ENCODE measurements around the gene TAOK3.
"Not testable (repeated sequence)": the region's sequence is repeated elsewhere in the genome, so short reads cannot be mapped to it uniquely, and the experiment has no call there.

The TAOK3 gene

DNA sequence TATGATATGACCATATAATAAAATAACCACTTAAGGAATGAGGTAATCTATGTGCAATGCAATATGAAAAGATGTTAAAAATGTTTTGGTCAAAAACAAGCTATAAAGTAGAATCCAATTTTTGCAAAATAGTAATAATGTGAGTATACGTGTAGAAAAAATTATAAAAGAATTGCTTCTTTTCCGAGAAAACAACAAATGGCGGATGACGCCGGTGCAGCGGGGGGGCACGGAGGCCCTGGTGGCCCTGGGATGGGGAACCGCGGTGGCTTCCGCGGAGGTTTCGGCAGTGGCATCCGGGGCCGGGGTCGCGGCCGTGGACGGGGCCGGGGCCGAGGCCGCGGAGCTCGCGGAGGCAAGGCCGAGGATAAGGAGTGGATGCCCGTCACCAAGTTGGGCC, 126.8 kb downstream of the TAOK3 start:
- not testable (repeated sequence) for H3K4me1 Mint-ChIP-seq, H3K27ac Mint-ChIP-seq, H3K27me3 Mint-ChIP-seq, H3K9me3 Mint-ChIP-seq, H3K36me3 Mint-ChIP-seq, H3K4me3 Mint-ChIP-seq

DNA sequence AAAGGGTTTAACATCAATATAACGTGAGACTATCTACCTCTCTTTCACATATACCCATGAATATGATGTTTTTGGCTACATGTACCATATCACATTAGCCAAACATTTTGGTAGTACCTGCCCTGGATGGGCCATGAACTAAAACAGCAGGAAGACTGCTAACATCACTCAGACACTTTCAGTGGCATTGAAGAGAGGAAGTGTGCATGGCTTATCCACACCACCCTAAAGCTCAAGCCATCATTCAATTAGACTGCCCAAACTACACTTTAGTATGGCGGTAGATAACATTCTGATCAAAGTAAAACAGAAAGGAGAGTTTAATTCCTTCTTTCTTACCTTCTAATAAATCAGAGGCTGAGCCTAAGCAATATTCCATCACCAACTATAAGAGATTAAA, 133.8 kb downstream of the TAOK3 start:
- Mint-ChIP-seq H3K27me3 (no peaks in the 10 kb centered on the region), H3K9me3 (no peaks in the 10 kb centered on the region), H3K27ac (no peak overlapping the region), H3K4me3 (no peak overlapping the region), H3K4me1 (peaks cover 3% of the 10 kb centered on the region), H3K36me3 (peaks cover 18% of the 10 kb centered on the region)

DNA sequence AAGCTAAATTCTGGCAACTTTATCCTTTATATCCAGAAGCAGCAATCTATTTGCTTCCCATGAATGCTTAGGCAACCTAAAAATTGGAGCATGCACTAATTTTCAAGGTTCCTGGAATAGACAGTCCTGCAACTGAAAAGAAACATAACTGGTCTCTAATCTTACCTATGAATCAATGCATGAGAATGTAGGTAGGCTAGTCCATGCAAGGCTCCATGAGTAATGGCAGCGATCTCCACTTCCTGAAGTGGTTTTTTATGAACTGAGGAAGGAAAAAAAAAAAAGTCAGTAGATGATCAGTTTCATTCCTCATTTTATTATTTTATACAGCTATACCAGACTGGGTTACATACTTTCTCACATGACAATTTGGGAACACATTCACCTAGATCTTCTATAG, 134.8 kb downstream of the TAOK3 start:
- peaks cover 20% of the 10 kb centered on the region for H3K36me3 Mint-ChIP-seq
- H3K27ac Mint-ChIP-seq, result peak overlapping the region; percentile 41
- no peaks in the 10 kb centered on the region for H3K27me3 Mint-ChIP-seq

DNA sequence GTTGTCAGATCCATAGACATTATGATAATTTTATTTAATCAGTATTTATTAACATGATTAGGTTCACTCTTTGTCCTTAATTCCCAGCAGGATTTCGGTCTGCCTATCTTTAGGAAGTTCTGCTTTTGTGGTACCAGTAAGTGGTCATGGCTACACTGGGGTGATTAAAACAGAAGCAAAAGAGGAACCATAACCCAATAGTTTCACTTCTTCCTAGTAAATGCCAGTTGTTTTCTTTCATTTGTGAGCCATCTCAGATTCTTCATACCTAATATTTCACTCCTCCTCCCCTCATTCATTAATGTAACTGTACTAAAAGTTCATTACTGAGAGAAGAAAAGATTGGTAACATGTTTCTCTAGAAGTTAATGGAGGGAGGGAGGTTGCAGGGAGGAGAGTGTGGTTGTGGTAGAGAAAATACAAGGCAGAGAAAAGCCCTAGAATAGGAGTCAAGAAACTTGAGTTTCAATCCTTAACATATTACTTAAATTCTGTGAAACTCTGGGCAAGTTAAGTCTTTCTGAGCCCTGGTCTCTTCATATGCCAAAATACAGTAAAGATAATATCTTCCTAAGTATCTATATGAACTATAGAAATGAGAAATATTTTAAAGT, 135.5 kb downstream of the TAOK3 start:
- H3K27ac Mint-ChIP-seq, result peak overlapping the region; percentile 47
- H3K9me3 Mint-ChIP-seq, result no peaks in the 10 kb centered on the region
- no peak overlapping the region for H3K4me3 Mint-ChIP-seq
- no peaks in the 10 kb centered on the region for H3K27me3 Mint-ChIP-seq
- H3K36me3 Mint-ChIP-seq, result peaks cover 20% of the 10 kb centered on the region
- peaks cover 3% of the 10 kb centered on the region for H3K4me1 Mint-ChIP-seq

More for the DNA sequence above, 134.8 kb downstream of the TAOK3 start:
- Mint-ChIP-seq H3K9me3 (no peaks in the 10 kb centered on the region), H3K4me1 (peaks cover 3% of the 10 kb centered on the region), H3K4me3 (no peak overlapping the region)

DNA sequence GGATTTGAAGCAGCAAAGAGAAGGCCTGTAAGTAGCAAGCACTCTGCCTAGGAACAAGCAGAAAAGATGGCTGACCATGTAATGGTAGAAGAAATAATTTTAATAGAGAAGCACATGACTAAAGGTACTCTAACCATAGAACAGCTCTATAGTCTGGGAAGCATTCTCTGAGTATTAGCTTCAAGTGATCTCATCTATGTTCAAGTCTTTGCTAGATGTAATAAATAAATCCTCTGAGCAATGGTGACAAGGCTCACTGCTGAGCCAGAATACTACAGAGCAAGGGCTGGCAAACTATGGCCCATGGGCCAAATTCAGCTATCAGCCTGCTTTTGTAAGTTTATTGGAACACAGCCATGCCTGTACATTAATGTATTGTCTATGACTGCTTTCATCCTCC, 152.0 kb downstream of the TAOK3 start:
- Mint-ChIP-seq H3K36me3 (peaks cover 3% of the 10 kb centered on the region), H3K4me1 (no peaks in the 10 kb centered on the region), H3K27ac (no peak overlapping the region), H3K9me3 (no peaks in the 10 kb centered on the region), H3K27me3 (no peaks in the 10 kb centered on the region), H3K4me3 (no peak overlapping the region)

DNA sequence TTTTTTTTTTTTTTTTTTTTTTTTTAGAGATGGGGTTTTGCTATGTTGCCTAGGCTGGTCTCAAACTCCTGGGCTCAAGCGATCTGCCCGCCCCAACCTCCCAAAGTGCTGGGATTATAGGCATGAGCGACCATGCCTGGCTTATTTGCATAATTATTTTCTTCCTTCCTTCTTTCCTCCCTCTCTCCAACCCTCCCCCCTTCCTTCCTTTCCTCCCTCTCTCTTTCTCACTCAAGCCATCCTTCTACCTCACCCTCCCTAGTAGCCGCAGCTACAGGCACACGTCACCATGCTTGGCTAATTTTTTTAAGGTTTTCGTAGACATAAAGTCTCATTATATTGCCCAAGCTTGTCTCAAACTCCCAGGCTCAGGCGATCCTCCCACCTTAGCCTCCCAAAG, 152.9 kb downstream of the TAOK3 start:
- H3K4me3 Mint-ChIP-seq, result no peak overlapping the region
- H3K27me3 Mint-ChIP-seq, result no peaks in the 10 kb centered on the region
- peaks cover 6% of the 10 kb centered on the region for H3K36me3 Mint-ChIP-seq
- H3K9me3 Mint-ChIP-seq, result no peaks in the 10 kb centered on the region
- H3K27ac Mint-ChIP-seq, result no peak overlapping the region
- no peaks in the 10 kb centered on the region for H3K4me1 Mint-ChIP-seq

DNA sequence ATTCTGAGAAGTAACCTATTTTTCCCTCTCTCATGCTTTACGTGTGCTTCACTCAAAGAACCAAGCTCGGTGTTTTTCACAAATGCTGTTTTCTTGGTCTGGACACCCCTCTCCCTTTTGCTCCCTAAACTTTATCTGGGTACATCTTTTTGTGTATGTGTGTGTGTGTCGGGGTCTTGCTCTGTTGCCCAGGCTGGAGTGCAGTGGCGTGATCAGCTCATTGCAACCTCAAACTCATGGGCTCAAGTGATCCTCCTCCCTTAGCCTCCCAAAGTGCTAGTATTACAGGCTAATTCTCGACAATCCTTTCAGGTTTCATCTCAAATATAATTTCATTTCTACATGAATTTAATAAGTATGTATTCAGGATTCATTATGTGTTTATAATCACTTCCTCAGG, 153.6 kb downstream of the TAOK3 start:
- no peaks in the 10 kb centered on the region for H3K27me3 Mint-ChIP-seq
- H3K27ac Mint-ChIP-seq, result no peak overlapping the region

DNA sequence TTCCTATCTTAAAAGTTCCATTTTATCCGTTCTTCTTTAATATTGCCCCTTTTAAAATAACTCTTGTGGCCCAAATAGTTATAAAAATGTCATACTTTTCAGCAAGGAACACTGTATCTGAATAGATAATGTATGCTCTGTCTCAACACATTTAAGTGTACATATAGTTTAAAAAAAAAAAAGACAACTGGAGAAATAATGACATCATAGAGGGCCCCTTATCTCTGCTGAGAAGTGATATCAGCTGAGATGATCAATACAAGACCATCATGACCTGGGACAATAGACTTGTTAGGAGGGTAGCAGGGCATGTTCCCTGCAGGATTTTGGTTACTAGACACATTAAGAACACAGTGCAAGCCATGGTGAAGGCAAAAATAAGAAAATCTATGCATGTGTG, 159.3 kb downstream of the TAOK3 start:
- Mint-ChIP-seq H3K4me3 (no peak overlapping the region), H3K27me3 (no peaks in the 10 kb centered on the region), H3K36me3 (peaks cover 10% of the 10 kb centered on the region), H3K27ac (no peak overlapping the region), H3K4me1 (no peaks in the 10 kb centered on the region), H3K9me3 (no peaks in the 10 kb centered on the region)

More for the DNA sequence above, 153.6 kb downstream of the TAOK3 start:
- peaks cover 6% of the 10 kb centered on the region for H3K36me3 Mint-ChIP-seq
- no peaks in the 10 kb centered on the region for H3K4me1 Mint-ChIP-seq
- no peaks in the 10 kb centered on the region for H3K9me3 Mint-ChIP-seq
- H3K4me3 Mint-ChIP-seq, result no peak overlapping the region

DNA sequence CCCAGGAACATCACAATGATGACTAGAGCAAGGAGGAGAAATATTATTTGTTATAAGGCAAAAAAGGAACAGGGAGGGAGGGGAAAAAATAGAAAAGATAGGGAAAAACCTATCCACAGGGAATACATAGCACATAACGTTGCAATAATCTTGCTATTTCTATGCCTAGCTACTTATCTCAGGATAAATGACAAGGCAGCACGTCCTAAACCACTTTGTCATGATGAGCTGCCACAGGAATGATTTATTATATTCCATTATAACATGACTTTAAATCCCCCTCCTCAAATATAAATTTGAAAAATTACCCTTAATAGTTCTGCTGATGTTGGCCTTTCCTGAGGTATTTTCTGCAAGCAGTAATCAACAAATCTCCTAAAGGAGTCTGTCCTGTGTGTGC, 160.1 kb downstream of the TAOK3 start:
- H3K9me3 Mint-ChIP-seq, result no peaks in the 10 kb centered on the region
- peaks cover 11% of the 10 kb centered on the region for H3K36me3 Mint-ChIP-seq
- H3K4me3 Mint-ChIP-seq, result no peak overlapping the region
- H3K27ac Mint-ChIP-seq, result no peak overlapping the region
- H3K4me1 Mint-ChIP-seq, result no peaks in the 10 kb centered on the region
- H3K27me3 Mint-ChIP-seq, result no peaks in the 10 kb centered on the region

DNA sequence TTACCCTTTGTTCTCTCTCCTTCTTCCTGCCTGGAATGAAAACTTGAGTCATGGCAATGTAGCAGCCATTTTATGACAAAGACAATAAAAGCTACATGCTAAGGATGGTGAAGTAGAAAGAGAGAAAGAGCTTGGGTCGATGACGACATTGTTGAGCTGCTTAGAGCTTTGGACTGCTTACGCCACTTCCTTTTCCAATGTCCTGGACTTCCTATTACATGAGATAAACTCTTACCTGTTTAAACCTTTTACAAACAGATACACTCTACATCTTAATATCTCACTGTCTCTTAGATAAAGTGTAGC, 166.6 kb downstream of the TAOK3 start:
- Mint-ChIP-seq H3K27ac (peak overlapping the region; percentile 41), H3K4me1 (no peaks in the 10 kb centered on the region), H3K9me3 (no peaks in the 10 kb centered on the region), H3K4me3 (no peak overlapping the region), H3K27me3 (no peaks in the 10 kb centered on the region), H3K36me3 (peaks cover 6% of the 10 kb centered on the region)

DNA sequence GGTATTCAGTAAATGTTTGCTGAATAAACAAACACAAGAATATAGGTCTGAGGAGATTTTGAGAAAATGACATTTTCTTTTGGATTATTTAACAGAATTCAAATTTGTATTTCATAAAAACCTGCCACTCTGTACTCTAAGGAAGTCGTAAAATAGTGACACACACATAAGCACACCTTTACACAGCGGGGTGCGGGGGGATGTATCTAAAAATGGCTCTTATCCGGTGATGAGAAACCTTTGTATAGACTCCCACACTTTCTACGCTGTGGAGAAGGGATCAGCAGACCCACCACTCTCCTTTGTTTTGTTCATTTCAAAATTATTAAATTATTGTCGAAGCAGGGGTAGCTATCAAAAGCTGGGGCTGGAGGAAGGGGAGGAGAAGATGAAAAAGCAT, 178.7 kb downstream of the TAOK3 start:
- H3K4me3 Mint-ChIP-seq, result no peak overlapping the region
- H3K36me3 Mint-ChIP-seq, result peaks cover 10% of the 10 kb centered on the region
- no peak overlapping the region for H3K27ac Mint-ChIP-seq

DNA sequence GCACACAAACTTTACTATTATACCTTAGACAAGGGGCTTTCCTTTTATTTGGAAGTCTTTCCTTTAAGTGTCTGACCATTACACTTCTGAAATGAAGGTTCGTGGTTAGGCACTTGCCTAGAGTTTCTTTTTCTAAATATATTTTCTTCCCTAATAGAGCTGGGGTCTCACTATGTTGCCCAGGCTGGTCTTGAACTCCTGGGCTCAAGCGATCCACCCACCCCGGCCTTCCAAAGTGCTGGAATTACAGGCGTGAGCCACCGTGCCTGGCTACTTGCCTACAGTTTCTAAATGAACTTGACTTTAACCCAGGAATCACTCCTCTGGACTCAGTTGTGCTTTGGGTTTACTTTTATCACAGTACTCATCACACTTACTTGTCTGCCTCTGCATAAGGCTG, 179.2 kb downstream of the TAOK3 start:
- Mint-ChIP-seq H3K4me3 (no peak overlapping the region), H3K4me1 (no peaks in the 10 kb centered on the region), H3K36me3 (peaks cover 9% of the 10 kb centered on the region), H3K27me3 (no peaks in the 10 kb centered on the region), H3K27ac (no peak overlapping the region), H3K9me3 (no peaks in the 10 kb centered on the region)

More for the DNA sequence above, 178.7 kb downstream of the TAOK3 start:
- Mint-ChIP-seq H3K27me3 (no peaks in the 10 kb centered on the region), H3K4me1 (no peaks in the 10 kb centered on the region), H3K9me3 (no peaks in the 10 kb centered on the region)

DNA sequence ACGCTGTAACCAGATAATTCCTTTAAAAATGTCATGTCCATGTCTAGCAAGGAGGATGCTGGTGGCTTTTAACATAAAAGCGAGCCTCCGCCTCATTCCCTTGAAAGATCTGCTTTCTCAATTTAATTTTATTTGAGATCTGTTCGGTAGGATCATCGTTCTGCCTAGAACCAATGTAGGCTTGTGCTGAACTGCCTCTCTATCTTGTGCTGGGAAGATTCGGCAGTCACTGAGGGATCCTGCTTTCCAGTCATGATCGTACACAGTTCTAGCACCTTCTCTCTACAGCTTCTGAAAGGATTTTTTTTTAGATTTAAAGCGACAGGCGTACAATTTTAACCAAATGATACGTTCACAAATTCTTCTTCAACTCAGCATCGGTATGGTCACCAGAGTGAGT, 182.4 kb downstream of the TAOK3 start:
- Mint-ChIP-seq H3K27ac (peak overlapping the region; percentile 41), H3K4me1 (peaks cover 21% of the 10 kb centered on the region), H3K27me3 (no peaks in the 10 kb centered on the region), H3K36me3 (peaks cover 3% of the 10 kb centered on the region), H3K9me3 (no peaks in the 10 kb centered on the region), H3K4me3 (no peak overlapping the region)

DNA sequence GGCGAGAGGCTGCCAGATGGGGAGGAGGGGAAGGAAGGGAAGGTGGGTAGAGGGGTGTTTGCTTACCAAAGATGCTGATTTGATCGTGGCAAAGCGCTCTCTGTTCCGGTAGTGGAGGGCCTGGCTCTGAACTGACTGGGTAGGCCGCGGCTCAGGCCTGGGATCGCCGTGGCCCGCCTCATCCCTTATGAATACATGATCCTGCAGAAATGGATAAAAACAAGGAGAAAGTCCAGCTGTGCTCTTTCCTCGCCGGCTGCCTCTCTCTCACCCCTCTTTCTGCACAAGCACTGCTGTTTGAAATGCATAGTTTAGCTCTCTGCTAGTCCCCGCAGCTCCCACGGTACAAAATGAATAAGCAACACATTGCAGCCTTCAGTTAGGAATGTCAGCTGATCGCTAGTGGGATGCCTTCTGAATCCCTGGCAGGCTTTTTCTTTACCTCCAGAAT, 182.9 kb downstream of the TAOK3 start:
- Mint-ChIP-seq H3K27me3 (no peaks in the 10 kb centered on the region), H3K36me3 (peaks cover 3% of the 10 kb centered on the region), H3K27ac (no peak overlapping the region), H3K9me3 (no peaks in the 10 kb centered on the region), H3K4me3 (no peak overlapping the region), H3K4me1 (peaks cover 21% of the 10 kb centered on the region)

DNA sequence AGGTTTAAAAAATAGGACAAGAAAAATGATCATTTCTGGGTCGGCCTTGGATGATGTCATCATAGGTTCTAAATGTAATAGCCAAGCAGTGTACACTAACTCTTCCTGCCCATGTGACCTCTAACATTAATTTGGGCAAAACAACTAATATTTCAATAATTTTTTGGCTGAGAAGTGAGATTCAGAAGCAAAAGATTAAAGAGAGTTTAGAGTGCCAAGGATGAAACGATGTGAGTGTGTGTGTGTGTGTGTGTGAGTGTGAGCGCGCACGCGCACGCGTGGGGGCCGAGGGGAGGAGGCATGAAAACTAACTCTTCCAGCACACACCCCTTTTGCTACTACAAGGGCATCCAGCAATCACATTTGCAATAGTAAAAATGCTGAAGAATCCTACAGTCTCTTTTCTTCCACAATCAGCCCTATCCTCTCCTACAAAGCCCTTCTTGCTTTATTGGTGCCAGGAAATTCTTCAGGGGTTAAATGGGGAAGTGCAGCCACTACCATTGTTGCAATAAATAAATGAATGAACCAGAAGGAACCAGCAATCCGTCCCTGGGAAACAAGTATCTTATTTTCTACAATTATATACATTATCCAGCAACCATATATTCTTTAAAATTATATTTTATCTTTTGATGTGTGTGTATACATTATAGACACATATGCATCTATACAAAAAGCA, 183.9 kb downstream of the TAOK3 start:
- Mint-ChIP-seq H3K36me3 (no peaks in the 10 kb centered on the region), H3K4me3 (no peak overlapping the region), H3K9me3 (no peaks in the 10 kb centered on the region), H3K27me3 (no peaks in the 10 kb centered on the region), H3K27ac (no peak overlapping the region), H3K4me1 (peaks cover 21% of the 10 kb centered on the region)

DNA sequence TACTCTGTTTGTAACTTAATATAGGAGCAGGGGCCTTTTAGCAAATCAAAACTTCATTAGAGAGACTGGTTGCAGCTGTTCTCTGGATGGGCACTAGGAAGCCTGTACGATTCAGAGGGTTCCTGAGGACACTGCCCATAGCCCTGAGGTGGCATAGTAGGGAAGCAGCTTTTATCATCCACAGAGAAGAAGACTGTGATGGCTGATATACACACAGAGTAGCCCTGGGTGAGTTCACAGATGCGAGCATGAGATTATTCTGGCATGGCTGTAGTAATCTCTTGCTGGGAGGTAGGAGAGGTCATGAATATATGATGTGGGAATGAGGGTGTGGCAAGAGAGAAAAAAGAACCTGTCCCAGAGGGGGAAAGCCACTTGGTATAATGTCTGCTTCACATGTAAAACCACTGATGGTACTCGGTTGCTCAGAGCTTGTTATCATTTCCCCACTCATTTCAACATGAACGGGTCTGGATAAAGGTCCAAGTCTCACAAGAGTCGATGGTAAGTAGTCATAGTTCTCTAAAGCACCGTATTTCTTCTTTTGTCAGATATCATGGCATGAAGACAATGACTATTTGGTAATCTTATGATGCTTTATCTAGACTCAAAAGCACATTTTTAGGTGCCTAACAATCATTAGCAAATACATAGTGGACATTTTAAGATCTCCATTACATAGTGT, 184.8 kb downstream of the TAOK3 start:
- H3K4me1 Mint-ChIP-seq, result peaks cover 25% of the 10 kb centered on the region
- H3K36me3 Mint-ChIP-seq, result no peaks in the 10 kb centered on the region
- no peak overlapping the region for H3K4me3 Mint-ChIP-seq
- H3K27ac Mint-ChIP-seq, result peak overlapping the region; percentile 71
- H3K27me3 Mint-ChIP-seq, result no peaks in the 10 kb centered on the region
- no peaks in the 10 kb centered on the region for H3K9me3 Mint-ChIP-seq
